ENCODE measurements around the gene CACNG6. TPM values are rescaled to one million over a fixed set of nuclear protein-coding genes. Genes with fewer than 3 reads are reported as not detected.
"Not testable (repeated sequence)": the region's sequence is repeated elsewhere in the genome, so short reads cannot be mapped to it uniquely, and the experiment has no call there.

CACNG6 gene, protein sequence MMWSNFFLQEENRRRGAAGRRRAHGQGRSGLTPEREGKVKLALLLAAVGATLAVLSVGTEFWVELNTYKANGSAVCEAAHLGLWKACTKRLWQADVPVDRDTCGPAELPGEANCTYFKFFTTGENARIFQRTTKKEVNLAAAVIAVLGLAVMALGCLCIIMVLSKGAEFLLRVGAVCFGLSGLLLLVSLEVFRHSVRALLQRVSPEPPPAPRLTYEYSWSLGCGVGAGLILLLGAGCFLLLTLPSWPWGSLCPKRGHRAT
- not detected for polyA plus RNA-seq (2012; ENCODE audit: missing spikeins)

DNA sequence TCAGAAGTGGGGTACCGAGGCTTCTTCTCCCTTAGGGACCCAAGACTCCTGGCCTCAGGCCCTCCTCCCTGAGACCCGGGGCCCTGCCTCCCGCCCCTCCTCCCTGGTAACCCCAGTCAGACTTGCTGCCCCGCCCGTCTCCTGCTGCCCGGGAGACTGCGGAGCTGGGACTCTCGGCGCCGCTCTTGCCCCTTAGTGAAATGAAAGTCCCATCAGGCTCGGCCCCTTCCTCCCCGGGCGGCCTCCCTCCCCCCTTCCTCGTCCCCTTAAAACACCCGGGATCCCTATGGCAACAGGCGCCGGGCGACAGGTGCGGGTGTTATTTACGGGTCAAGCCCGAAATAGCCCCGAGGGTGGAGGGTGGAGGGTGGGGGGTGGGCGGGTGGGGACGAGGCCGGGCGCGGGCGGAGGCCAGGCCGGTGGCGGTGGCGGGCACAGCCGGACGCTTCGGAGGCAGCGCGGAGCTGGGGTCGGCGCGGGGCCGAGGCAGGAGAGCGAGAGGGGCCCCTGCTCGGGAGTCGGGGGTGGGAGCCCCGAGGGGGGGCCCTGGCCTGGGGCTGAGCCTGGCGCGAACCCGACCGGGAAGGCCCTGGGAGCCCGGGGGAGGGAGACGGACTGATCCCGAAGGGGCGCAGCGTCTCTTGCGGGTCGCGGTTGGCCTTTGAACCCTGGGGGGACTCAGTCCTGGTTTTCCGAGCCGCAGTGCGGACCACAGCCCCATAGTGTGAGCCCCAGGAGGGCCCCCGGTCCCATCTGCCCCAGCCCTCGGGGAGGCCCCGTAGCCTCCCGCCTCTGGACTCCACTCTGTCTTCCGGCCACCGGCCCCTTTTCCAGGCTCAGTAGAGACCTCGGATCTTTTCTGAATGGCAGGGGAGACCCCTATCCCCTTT is at the start of gene CACNG6:
TSS of gene CACNG6 (plus strand) at position 414 of the 890 bp plus-strand sequence. CDS start 1,241 bp downstream, outside the sequence.
- no peak for TF ChIP-seq POLR2A (IDR thresholded peaks at IDR 0.05; ENCODE audit: low read depth, low read length)
- no peak for TF ChIP-seq POLR2AphosphoS5 (IDR thresholded peaks at IDR 0.05; ENCODE audit: low read depth, low read length)
- no peak for TF ChIP-seq TAF1 (IDR thresholded peaks at IDR 0.05; ENCODE audit: borderline replicate concordance, low read depth, low read length)
- DNase-seq (ENCODE audit: insufficient read length) (no peak), FAIRE-seq (no peak)

DNA sequence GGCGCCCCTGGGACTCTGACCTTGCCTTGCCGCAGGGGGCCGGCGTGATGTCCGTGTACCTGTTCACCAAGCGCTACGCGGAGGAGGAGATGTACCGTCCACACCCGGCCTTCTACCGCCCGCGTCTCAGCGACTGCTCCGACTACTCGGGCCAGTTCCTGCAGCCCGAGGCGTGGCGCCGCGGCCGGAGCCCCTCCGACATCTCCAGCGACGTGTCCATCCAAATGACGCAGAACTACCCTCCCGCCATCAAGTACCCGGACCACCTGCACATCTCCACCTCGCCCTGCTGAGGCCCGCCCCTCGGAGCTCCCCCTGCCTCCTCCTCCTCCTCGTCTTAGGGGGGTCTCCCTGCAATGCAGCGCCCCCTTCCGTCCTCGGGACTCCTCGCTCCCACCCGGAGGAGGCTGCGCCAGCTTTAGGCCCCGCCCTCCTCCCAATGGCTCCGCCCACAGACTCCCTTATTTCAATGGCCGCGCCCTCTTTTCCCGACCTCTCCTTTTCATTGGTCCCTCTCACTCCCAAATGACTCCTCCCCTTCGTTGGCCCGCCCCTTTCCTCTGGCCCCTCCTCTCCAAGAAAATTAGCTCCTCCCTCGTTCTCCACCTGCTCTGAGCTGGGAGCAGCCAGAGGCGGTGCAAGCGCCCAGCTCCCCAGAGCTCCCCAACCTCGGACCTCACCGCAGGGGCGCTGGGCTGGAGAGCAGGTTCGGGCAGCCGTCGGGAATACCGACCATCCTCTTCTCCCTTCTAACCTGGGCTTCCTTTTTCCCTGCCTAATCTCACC is 49.2 kb upstream of the CACNG6 start:
- DNase-seq (ENCODE audit: insufficient read length) (no peak), FAIRE-seq (no peak)
- TF ChIP-seq POLR2AphosphoS5 (IDR thresholded peaks at IDR 0.05; ENCODE audit: low read depth, low read length) (no peak), TAF1 (IDR thresholded peaks at IDR 0.05; ENCODE audit: borderline replicate concordance, low read depth, low read length) (no peak), POLR2A (IDR thresholded peaks at IDR 0.05; ENCODE audit: low read depth, low read length) (no peak)

DNA sequence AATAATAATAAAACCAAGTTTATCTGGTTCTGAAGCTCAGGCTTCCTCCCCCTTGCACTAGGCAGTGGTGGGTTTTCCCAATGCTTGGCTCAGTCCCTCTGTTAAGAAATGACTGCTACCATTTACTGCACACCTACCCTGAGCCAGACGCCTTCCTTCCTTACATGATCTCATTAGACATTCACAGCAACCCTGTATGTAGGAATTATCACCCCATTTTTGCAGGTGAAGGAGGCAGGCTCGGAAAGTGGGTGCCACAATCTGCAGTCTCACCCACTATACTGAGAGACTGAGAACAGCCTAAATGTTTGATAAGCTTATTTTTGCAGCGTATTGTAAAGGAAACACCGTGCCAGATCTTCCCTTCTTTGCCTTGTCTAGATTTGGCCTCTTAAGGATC is 47.0 kb upstream of the CACNG6 start:
- FAIRE-seq = no peak
- no peak for DNase-seq (ENCODE audit: insufficient read length)
- no peak for TF ChIP-seq POLR2A (IDR thresholded peaks at IDR 0.05; ENCODE audit: low read depth, low read length)
- no peak for TF ChIP-seq POLR2AphosphoS5 (IDR thresholded peaks at IDR 0.05; ENCODE audit: low read depth, low read length)
- TF ChIP-seq TAF1 (IDR thresholded peaks at IDR 0.05; ENCODE audit: borderline replicate concordance, low read depth, low read length) = no peak

DNA sequence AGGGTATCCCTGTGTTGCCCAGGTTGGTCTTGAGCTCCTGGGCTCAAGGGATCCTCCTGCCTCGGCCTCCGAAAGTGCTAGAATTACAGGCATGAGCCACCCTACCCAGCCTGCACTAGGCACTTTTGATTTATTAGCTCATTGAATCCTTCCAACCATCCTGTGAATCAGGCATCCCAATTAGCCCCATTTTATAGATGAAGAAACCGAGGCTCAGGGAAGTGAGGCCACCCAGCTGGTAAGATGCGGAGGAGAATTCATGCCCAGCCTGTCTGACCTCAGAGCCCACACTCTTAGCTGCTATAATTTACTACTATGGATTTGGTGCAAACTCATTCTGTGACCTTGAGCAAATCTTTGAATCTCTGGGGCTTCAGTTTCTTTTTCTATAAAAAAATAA is 46.5 kb upstream of the CACNG6 start:
- TF ChIP-seq POLR2AphosphoS5 (IDR thresholded peaks at IDR 0.05; ENCODE audit: low read depth, low read length) (no peak), POLR2A (IDR thresholded peaks at IDR 0.05; ENCODE audit: low read depth, low read length) (no peak), TAF1 (IDR thresholded peaks at IDR 0.05; ENCODE audit: borderline replicate concordance, low read depth, low read length) (no peak)
- FAIRE-seq = no peak
- no peak for DNase-seq (ENCODE audit: insufficient read length)

DNA sequence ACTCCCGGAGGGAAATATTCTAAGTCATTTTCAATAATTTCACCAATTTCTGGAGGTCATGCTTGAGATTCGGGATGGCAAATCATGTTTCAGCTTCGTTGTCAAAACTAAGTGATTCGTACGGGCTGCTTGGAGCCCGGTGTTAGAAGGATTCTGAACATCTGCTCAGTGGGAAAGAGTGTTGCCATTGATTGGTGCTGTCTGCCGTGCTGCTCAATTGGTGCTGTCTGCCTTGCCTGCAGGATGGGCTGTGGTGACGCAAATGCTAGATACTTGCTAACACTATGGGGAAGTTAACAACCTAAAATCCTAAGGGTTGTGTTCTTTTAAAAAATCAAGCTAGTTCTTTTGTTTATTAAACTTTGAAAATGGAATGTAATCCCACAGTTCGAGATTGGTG is 46.0 kb upstream of the CACNG6 start:
- TF ChIP-seq POLR2A (IDR thresholded peaks at IDR 0.05; ENCODE audit: low read depth, low read length) (no peak), TAF1 (IDR thresholded peaks at IDR 0.05; ENCODE audit: borderline replicate concordance, low read depth, low read length) (no peak), POLR2AphosphoS5 (IDR thresholded peaks at IDR 0.05; ENCODE audit: low read depth, low read length) (no peak)
- FAIRE-seq = no peak
- DNase-seq (ENCODE audit: insufficient read length) = no peak

DNA sequence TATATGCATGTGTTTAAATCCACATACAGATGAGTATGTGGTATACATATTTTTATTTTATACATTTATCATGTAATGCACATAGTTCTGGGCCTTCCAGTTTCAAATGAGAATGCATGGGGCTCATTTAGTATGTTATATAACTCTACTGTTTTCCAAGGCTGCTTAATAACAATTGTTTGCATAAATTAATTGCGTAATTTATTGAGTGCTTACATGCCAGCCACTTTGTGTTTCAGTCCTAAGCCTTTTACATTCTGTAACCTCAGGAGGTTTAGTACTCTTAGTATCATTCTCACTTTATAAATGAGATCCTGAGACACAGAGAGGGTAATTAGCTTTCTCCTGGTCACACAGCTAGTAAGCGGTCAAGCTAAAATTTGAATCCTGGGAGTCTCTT is 45.4 kb upstream of the CACNG6 start:
- FAIRE-seq (no peak), DNase-seq (ENCODE audit: insufficient read length) (no peak)
- TF ChIP-seq POLR2A (IDR thresholded peaks at IDR 0.05; ENCODE audit: low read depth, low read length) = no peak
- TF ChIP-seq TAF1 (IDR thresholded peaks at IDR 0.05; ENCODE audit: borderline replicate concordance, low read depth, low read length) = no peak
- TF ChIP-seq POLR2AphosphoS5 (IDR thresholded peaks at IDR 0.05; ENCODE audit: low read depth, low read length) = no peak

DNA sequence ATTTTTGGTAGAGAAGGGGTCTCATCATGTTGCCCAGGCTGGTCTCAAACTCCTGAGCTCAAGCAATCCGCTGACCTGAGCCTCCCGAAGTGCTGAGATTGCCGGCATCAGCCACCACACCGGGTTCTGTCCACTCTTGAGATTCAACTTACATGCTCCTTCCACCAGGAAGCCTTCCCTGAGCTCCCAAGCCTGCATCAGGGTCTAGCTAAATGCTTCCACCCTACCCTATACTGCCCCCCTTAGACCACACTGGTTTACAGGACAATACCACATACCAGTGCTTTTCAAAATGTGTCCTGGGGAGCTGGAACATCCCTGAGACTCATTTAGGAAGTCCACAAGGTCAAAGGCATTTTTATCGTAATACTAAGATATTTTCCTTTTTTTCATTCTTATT is 43.8 kb upstream of the CACNG6 start:
- no peak for TF ChIP-seq TAF1 (IDR thresholded peaks at IDR 0.05; ENCODE audit: borderline replicate concordance, low read depth, low read length)
- no peak for TF ChIP-seq POLR2A (IDR thresholded peaks at IDR 0.05; ENCODE audit: low read depth, low read length)
- no peak for TF ChIP-seq POLR2AphosphoS5 (IDR thresholded peaks at IDR 0.05; ENCODE audit: low read depth, low read length)
- DNase-seq (ENCODE audit: insufficient read length) = no peak
- no peak for FAIRE-seq

DNA sequence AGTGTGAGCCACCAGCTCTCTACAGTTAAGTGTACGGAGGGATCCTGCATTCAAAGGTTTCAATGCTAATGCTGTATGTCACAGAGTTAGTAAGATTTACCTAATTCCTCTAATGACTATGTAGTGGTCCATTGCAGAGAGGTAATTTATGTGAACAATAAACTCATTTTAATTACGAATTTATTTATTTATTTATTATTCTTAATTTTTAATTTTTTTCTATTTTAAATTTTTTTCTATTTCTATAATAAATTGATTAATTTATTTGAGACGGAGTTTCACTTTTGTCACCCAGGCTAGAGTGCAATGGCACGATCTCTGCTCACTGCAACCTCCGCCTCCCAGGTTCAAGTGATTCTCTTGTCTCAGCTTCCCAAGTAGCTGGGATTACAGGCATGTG is 42.8 kb upstream of the CACNG6 start:
- DNase-seq (ENCODE audit: insufficient read length); FAIRE-seq: not testable (repeated sequence)

DNA sequence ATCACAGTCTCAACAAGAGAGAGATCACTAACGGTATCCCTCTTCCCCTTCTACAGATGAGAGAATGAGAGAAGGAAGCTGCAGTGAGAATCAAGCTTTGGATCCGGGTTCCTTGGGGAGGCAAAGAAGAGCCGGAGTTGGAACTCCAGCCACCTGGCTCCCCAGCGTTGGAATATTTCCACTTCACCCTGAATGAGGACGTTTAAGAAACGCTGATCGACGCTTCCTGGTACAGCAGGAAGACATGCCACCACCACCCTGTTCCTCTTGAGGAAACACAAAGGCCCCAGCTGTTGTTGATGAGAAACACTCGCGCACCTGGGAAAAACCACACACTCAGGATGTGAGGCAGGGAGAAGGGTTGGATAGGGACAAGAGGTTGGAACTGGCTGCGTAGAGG is 40.0 kb upstream of the CACNG6 start:
- no peak for FAIRE-seq
- no peak for DNase-seq (ENCODE audit: insufficient read length)
- TF ChIP-seq TAF1 (IDR thresholded peaks at IDR 0.05; ENCODE audit: borderline replicate concordance, low read depth, low read length) = no peak
- no peak for TF ChIP-seq POLR2A (IDR thresholded peaks at IDR 0.05; ENCODE audit: low read depth, low read length)
- no peak for TF ChIP-seq POLR2AphosphoS5 (IDR thresholded peaks at IDR 0.05; ENCODE audit: low read depth, low read length)

DNA sequence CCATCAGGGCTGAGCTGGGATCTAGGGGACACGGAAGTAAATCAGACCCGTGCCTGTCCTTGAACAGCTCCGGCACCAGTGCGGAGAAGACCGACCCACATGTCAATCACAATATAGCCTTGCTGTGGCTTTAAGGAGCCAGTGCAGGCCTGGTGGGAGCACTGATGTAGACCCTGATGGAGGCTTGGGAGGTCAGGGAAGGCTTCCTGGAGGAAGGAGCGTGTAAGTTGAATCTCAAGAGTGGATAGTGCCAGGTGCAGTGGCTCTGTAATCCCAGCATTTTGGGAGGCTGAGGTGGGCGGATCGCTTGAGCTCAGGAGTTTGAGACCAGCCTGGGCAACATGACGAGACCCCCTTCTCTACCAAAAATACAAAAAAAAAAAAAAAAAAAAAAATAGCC is 39.5 kb upstream of the CACNG6 start:
- no peak for TF ChIP-seq TAF1 (IDR thresholded peaks at IDR 0.05; ENCODE audit: borderline replicate concordance, low read depth, low read length)
- TF ChIP-seq POLR2AphosphoS5 (IDR thresholded peaks at IDR 0.05; ENCODE audit: low read depth, low read length) = no peak
- TF ChIP-seq POLR2A (IDR thresholded peaks at IDR 0.05; ENCODE audit: low read depth, low read length) = no peak
- FAIRE-seq (no peak), DNase-seq (ENCODE audit: insufficient read length) (no peak)

DNA sequence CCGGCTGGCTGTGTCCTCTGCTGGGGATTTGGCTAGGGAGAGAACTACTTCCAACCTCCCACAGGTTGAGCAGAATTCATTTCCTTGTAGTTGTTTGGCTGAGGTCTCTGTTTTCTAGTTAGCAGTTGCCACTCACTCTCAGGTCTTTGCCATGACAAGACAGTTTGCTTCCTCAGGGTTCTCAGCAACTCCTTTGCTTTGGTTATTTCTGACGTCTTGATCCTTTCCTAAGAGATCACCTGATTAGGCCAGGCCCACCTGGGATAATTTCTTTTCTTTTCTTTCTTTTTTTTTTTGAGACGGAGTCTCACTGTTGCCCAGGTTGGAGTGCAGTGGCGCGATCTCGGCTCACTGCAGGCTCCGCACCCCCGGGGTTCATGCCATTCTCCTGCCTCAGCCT is 38.1 kb upstream of the CACNG6 start:
- no peak for FAIRE-seq
- no peak for DNase-seq (ENCODE audit: insufficient read length)
- TF ChIP-seq TAF1 (IDR thresholded peaks at IDR 0.05; ENCODE audit: borderline replicate concordance, low read depth, low read length) (no peak), POLR2A (IDR thresholded peaks at IDR 0.05; ENCODE audit: low read depth, low read length) (no peak), POLR2AphosphoS5 (IDR thresholded peaks at IDR 0.05; ENCODE audit: low read depth, low read length) (no peak)
